ENCODE data around the gene HAO1.

DNA sequence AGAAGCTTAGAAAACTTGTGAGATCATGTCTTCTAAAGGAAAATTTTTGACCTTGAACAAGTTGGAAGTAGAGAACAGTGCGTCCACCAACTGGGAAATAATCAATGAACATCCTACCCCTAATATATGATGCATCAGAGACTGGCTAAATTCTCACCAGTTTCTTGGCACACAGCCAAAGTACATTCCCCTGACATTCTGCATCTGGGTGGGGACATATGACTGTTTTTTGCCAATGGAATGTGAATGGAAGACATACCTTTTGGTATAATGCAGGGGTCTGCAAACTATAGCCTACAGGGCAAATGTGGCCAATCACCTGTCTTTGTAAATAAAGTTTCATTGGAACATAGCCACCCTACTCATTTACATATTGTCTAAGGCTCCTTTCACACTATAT is 84.7 kb downstream of the HAO1 start:
- TF ChIP-seq CTCF (conservative IDR thresholded peaks at IDR 0.05; ENCODE audit: low read depth, low read length) (no peak), CEBPB (IDR thresholded peaks at IDR 0.05; ENCODE audit: low read depth, low read length) (no peak), MXI1 (IDR thresholded peaks at IDR 0.05; ENCODE audit: borderline replicate concordance, low read depth, low read length) (no peak), RFX5 (IDR thresholded peaks at IDR 0.05; ENCODE audit: low read depth, low read length) (no peak), POLR2A (IDR thresholded peaks at IDR 0.05; ENCODE audit: low read depth, low read length) (no peak), RCOR1 (IDR thresholded peaks at IDR 0.05; ENCODE audit: insufficient replicate concordance, low read length) (no peak)

Data from IMR-90 (cell line).